Activated naive CD4-positive, alpha-beta T cell (primary cell): Measurements from ENCODE around the gene SAMD4A.

Experiments
- DNase-seq, 4 experiments: peaks; one replicate each; lab custom pipeline; 2025; lab: John Stamatoyannopoulos, UW

The SAMD4A gene

DNA sequence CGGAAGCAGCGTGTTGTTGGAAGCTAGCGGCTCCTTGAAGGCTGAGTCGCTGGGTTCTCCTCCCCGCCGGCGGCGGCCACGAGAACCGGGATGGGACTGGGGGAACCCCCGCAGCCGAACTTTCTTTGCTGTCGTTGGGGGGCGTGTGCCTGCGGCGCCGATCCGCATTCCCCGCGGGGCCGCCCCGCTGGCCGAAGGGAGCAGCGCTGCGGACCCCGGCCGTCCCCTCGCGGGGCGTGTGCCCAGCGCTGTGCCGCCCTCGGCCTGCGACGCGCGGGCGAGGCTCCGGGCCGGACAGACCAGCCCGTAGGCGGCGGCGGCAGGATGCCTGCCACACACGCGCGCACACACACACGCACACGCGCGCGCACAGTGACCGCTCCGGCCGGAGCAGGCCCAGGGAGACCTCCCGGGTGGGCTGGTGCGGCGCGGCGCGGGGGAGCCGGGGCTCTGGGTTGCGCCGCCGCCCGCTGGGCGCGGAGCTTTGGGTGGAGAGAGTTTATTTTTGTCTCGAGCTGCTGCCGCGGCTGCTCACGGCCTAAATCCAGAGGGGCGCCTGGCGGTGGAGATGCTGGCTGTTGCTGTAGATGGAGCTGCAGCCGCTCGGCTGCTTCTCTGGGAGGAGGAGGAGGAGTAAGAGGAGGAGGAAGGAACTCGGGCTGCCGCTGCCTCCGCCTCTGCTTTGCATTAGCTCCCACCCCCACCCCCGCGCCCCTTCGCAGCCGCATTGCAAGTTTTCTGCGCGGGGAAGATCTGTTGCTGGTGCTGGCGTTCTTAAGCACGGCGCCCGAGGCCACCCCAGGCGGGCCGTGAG lies at the start of gene SAMD4A:
TSS of gene SAMD4A (plus strand) at position 719 of the 814 bp plus-strand sequence. CDS start 789 bp downstream, outside the sequence.
- peak; percentile 7 to 49 (median 32) for DNase-seq

DNA sequence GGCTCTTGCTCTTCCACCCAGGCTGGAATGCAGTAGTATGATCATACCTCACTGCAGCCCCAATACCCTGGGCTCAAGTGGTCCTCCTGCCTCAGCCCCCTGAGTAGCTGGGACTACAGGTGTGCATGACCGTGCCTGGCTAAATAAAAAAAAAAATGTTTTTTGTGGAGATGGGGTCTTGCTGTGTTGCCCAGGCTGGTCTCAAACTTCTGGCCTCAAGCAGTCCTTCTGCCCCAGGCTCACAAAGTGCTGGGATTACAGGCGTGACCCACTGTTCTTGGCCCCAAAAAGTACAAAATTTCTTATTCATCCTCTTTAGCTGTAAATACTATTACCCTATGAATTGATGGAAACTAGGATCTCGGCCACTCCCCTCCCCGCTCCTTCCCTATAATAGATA lies 42.5 kb upstream of the SAMD4A start:
- DNase-seq, result no peak

DNA sequence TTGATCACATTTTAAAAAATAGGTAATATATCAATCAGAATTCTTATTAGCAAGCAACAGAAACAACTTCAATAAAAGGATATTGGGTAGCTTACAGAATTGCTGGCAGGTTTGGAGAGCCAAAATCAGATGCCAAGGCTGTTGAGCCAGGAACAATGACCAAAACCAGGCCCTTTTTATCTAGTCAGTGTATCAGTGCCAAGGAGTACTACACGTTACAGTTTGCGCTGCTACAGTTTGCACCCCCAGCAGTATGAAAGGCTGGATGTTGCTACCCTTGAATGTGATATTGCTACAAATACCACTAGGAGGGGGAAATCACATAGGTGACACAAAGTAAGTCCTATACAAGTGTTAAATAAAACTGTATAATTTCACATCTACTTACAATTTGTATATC lies 38.0 kb upstream of the SAMD4A start:
- no peak for DNase-seq

- no peak for DNase-seq
Observed at GRCh38 chr14:54529811-54530210, 37.1 kb upstream of the SAMD4A start.

GRCh38 chr14:54532111-54533012 lies 34.6 kb upstream of the SAMD4A start:
- no peak for DNase-seq

DNA sequence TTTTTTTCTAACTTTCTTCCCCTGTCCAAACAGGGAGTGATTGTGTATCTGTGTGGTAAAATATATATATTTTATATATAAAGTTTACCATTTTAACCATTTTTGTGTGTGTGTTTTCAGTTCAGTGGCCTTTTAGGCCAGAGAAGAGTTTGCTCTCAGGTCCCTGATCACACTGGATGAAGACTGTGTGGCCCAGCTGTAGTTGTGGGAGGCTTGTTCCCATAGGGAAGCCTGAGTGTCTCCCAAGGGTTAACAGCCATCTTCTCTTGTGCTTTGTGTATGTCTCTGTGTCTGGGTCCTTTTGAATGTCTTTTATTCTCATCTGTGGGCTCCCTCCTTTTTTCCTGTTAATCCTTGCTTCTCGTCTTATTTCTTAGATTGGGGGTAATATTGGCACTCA lies 33.8 kb upstream of the SAMD4A start:
- DNase-seq, result no peak

GRCh38 chr14:54535126-54535525 lies 31.8 kb upstream of the SAMD4A start:
- DNase-seq, result no peak

GRCh38 chr14:54535646-54536045 lies 31.3 kb upstream of the SAMD4A start:
- DNase-seq, result no peak

GRCh38 chr14:54537651-54538050 lies 29.3 kb upstream of the SAMD4A start:
- no peak for DNase-seq

DNA sequence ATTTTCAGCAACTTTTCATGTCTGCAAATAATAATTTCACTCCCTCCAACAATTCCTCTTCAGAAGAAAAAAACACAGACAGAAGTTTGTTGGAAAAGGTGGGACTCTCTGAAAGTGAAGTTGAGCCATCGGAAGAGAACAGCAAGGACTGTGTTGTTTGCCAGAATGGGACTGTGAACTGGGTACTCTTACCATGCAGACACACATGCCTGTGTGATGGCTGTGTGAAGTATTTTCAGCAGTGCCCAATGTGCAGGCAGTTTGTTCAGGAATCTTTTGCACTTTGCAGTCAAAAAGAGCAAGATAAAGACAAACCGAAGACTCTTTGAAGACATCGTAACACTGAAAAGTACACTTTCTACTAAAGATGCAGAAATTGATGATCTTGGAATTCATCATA lies 28.9 kb upstream of the SAMD4A start:
- DNase-seq, result no peak

- DNase-seq, result no peak
Observed at GRCh38 chr14:54547583-54547982, 19.3 kb upstream of the SAMD4A start.

DNA sequence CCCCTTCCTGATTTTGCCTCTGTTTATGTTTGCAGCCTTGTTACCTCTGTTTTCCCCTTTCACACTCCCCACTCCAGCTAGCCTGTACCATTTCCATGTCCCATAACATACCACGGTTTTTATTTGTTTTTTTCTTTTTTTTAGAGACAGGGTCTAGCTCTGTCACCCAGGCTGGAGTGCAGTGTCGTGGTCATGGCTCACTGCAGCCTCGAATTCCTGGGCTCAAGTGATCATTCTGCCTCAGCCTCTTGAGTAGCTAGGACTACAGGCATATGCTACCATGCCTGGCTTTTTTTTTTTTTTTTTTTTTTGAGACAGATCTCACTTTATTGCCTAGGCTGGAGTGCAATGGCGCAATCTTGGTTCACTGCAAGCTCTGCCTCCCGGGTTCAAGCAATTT lies 18.4 kb upstream of the SAMD4A start:
- DNase-seq, result no peak

GRCh38 chr14:54549862-54550261 lies 17.1 kb upstream of the SAMD4A start:
- DNase-seq, result no peak

DNA sequence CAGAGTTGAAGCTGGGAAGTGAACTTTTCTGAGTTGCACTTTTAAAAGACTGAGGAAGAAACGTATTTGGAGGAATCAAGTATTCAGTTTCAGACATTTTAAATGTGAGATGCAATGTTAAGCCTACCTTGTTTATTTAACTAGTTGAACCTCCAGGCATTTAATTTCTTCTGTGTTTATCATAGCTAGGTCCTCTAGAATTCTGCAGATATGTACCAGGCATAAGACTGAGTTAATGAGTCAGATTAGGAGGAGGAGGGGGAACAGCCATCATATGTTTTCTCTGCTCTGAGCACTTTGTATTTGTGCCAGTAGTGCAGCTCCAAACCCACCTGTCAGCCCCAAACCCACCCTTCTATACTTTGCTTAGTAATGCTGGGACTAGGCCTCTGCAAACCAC lies 16.4 kb upstream of the SAMD4A start:
- DNase-seq, result no peak

DNA sequence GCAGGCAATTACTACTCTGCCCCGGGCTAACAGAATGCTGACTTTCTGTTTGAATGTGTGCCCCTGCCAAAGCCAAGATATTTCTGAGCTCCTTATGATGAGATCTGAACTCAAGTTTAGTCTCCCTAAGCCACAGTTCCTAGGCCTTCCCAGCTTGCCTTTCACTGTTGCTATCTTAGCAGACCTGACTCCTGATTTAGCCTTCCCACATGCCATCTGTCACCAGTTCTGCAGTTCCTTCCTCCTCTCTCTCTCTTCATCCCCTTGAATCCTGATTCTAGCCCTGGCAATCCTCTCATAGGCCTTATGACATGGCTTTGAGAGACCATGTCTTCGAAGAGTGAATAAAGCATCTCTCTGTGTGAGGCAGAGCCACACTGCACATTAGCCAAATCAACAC lies 12.5 kb upstream of the SAMD4A start:
- no peak for DNase-seq

GRCh38 chr14:54555651-54556050 lies 11.3 kb upstream of the SAMD4A start:
- DNase-seq, result no peak

DNA sequence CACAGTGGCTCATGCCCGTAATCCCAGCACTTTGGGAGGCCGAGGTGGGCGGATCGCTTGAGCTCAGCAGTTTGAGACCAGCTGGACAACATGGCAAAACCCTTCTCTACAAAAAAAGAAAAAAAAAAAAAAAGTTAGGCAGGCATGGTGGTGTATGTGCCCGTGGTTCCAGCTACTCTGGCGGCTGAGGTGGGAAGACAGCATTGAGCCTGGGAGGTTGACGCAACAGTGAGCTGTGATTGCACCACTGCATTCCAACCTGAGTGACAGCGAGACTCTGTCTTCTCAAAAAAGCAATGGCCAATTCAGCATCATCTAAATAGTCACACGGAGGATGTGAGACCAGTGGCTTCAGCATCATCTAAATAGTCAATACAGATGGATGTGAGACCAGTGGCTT lies 10.4 kb upstream of the SAMD4A start:
- no peak for DNase-seq

GRCh38 chr14:54562334-54562733 lies 4.6 kb upstream of the SAMD4A start:
- DNase-seq, result no peak

GRCh38 chr14:54564071-54564867 lies 2.7 kb upstream of the SAMD4A start:
- no peak for DNase-seq

DNA sequence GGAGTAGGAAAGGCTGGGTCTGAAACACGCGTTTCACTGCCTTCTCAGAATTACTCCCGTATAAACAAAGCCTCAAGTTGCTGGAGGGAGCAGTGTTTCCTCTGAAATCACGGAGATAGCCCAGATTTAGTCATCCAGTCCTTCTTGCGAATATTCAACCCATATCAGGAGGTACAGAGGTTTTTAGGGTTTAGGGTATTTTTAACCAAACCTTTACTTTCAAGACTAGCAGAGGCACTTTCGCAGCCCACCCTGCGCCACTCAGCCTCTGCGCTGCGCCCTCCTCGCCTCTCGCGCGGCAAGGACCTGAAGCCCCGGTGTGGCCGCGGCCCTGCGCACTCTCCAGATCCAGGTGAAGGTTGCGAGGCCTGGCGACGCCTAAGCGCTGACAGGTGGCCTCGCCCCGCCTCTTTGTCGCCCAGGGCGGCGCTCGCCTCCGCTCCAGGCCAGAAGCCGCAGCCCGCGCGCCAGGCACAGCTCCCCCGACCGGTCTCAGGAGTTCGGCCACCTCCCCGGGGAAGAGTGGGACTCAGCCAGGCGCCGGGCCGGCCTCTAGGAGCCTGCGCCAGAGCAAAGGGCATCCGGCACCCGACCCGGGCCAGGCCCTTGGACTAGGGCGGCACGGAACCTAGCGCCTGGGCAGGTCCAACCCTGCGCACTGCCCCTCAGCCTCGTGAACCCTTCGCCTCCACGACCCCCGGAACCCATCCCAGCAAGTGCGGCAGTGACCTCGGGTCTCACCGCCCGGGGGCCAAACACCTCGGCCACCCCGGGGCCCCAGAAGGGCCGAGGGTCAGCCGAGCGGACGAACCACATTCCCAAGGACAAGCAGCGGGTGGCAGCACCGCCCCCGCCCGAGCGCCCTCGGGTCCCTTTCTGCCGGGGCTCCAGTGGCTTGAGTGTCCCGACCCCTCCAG lies 1.8 kb upstream of the SAMD4A start:
- DNase-seq, result peak in 3 of 4 experiments; percentile 8 to 49 (median 20)

- peak; percentile 40 to 68 (median 48) for DNase-seq
Observed at GRCh38 chr14:54565785-54566409, 1.0 kb upstream of the SAMD4A start.
